ENCODE data around the gene IMMP2L. TPM values are rescaled to one million over a fixed set of nuclear protein-coding genes. Genes with fewer than 3 reads are reported as not detected.
"Not testable (repeated sequence)": the region's sequence is repeated elsewhere in the genome, so short reads cannot be mapped to it uniquely, and the experiment has no call there.

The IMMP2L gene
- total RNA-seq, 2 donors from 2014 or later: 21.7 to 27.5 TPM

- peaks cover 12 to 14% of the 10 kb centered on the region in 2 donors for H3K36me3 Mint-ChIP-seq (ENCODE audit: insufficient read depth in 2 of 2)
- peaks cover 5 to 14% of the 10 kb centered on the region in 2 donors for H3K9me3 Mint-ChIP-seq
- H3K4me3 Mint-ChIP-seq: no peak overlapping the region
- no peak for DNase-seq
- no peak for ATAC-seq (replicated peaks in 1 of 2)
- no peaks in the 10 kb centered on the region for H3K27me3 Mint-ChIP-seq (ENCODE audit: low read depth)
- no peaks in the 10 kb centered on the region for H3K4me1 Mint-ChIP-seq (ENCODE audit: low read depth)
- no peak overlapping the region for H3K27ac Mint-ChIP-seq
These were observed 886.7 kb downstream of the IMMP2L start for GRCh38 chr7:110675383-110676103.

GRCh38 chr7:110673148-110673547 lies 889.1 kb downstream of the IMMP2L start:
- Mint-ChIP-seq H3K4me3 (no peak overlapping the region), H3K36me3 (ENCODE audit: insufficient read depth in 2 of 2) (peaks cover 12 to 14% of the 10 kb centered on the region in 2 donors), H3K9me3 (peaks cover 5 to 14% of the 10 kb centered on the region in 2 donors), H3K27ac (no peak overlapping the region), H3K27me3 (ENCODE audit: low read depth) (no peaks in the 10 kb centered on the region), H3K4me1 (ENCODE audit: low read depth) (no peaks in the 10 kb centered on the region)
- DNase-seq: no peak
- no peak for ATAC-seq (replicated peaks in 1 of 2)

- H3K4me1 Mint-ChIP-seq (ENCODE audit: low read depth): no peaks in the 10 kb centered on the region
- H3K27ac Mint-ChIP-seq: no peak overlapping the region
- no peak overlapping the region for H3K4me3 Mint-ChIP-seq
- no peaks in the 10 kb centered on the region for H3K27me3 Mint-ChIP-seq (ENCODE audit: low read depth)
- ATAC-seq (replicated peaks in 1 of 2): no peak
- peaks cover 3 to 11% of the 10 kb centered on the region in 2 donors for H3K9me3 Mint-ChIP-seq
- H3K36me3 Mint-ChIP-seq (ENCODE audit: insufficient read depth in 2 of 2): peaks cover 11 to 16% of the 10 kb centered on the region in 2 donors
- no peak for DNase-seq
These were observed 892.9 kb downstream of the IMMP2L start for GRCh38 chr7:110669410-110669809.

- Mint-ChIP-seq H3K27ac (no peak overlapping the region), H3K36me3 (ENCODE audit: insufficient read depth in 2 of 2) (peaks cover 8 to 9% of the 10 kb centered on the region in 2 donors)
These were observed 897.5 kb downstream of the IMMP2L start for GRCh38 chr7:110664803-110665202.

GRCh38 chr7:110660637-110661036 lies 901.7 kb downstream of the IMMP2L start:
- Mint-ChIP-seq H3K9me3 (peaks cover 23 to 26% of the 10 kb centered on the region in 2 donors), H3K36me3 (ENCODE audit: insufficient read depth in 2 of 2) (peaks cover 7 to 11% of the 10 kb centered on the region in 2 donors)
- not testable (repeated sequence) for H3K27me3 Mint-ChIP-seq (ENCODE audit: low read depth); ATAC-seq (replicated peaks in 1 of 2); H3K27ac Mint-ChIP-seq; H3K4me3 Mint-ChIP-seq; DNase-seq; H3K4me1 Mint-ChIP-seq (ENCODE audit: low read depth)

More at GRCh38 chr7:110664803-110665202, 897.5 kb downstream of the IMMP2L start:
- no peaks in the 10 kb centered on the region for H3K4me1 Mint-ChIP-seq (ENCODE audit: low read depth)
- DNase-seq: no peak
- H3K27me3 Mint-ChIP-seq (ENCODE audit: low read depth): no peaks in the 10 kb centered on the region
- H3K4me3 Mint-ChIP-seq: no peak overlapping the region
- ATAC-seq (replicated peaks in 1 of 2): no peak
- peaks cover 6 to 9% of the 10 kb centered on the region in 2 donors for H3K9me3 Mint-ChIP-seq

GRCh38 chr7:110650328-110650727 lies 912.0 kb downstream of the IMMP2L start:
- DNase-seq: no peak
- Mint-ChIP-seq H3K4me1 (ENCODE audit: low read depth) (no peaks in the 10 kb centered on the region), H3K4me3 (no peak overlapping the region), H3K27ac (no peak overlapping the region), H3K27me3 (ENCODE audit: low read depth) (no peaks in the 10 kb centered on the region), H3K36me3 (ENCODE audit: insufficient read depth in 2 of 2) (no peaks in the 10 kb centered on the region), H3K9me3 (peaks cover 0 to 5% of the 10 kb centered on the region in 2 donors)
- no peak for ATAC-seq (replicated peaks in 1 of 2)

- ATAC-seq (replicated peaks in 1 of 2): no peak
- no peaks in the 10 kb centered on the region for H3K36me3 Mint-ChIP-seq (ENCODE audit: insufficient read depth in 2 of 2)
- no peaks in the 10 kb centered on the region for H3K9me3 Mint-ChIP-seq
- no peaks in the 10 kb centered on the region for H3K4me1 Mint-ChIP-seq (ENCODE audit: low read depth)
- H3K27ac Mint-ChIP-seq: no peak overlapping the region
- DNase-seq: no peak
- no peak overlapping the region for H3K4me3 Mint-ChIP-seq
- no peaks in the 10 kb centered on the region for H3K27me3 Mint-ChIP-seq (ENCODE audit: low read depth)
These were observed 915.0 kb downstream of the IMMP2L start for GRCh38 chr7:110647266-110647665.

- DNase-seq (no peak), ATAC-seq (replicated peaks in 1 of 2) (no peak)
- Mint-ChIP-seq H3K27ac (no peak overlapping the region), H3K4me3 (no peak overlapping the region), H3K27me3 (ENCODE audit: low read depth) (no peaks in the 10 kb centered on the region), H3K9me3 (no peaks in the 10 kb centered on the region), H3K4me1 (ENCODE audit: low read depth) (no peaks in the 10 kb centered on the region), H3K36me3 (ENCODE audit: insufficient read depth in 2 of 2) (no peaks in the 10 kb centered on the region)
These were observed 915.5 kb downstream of the IMMP2L start for GRCh38 chr7:110646804-110647203.

GRCh38 chr7:110645616-110646015 lies 916.7 kb downstream of the IMMP2L start:
- no peak overlapping the region for H3K4me3 Mint-ChIP-seq
- H3K36me3 Mint-ChIP-seq (ENCODE audit: insufficient read depth in 2 of 2): no peaks in the 10 kb centered on the region
- H3K27me3 Mint-ChIP-seq (ENCODE audit: low read depth): no peaks in the 10 kb centered on the region
- no peaks in the 10 kb centered on the region for H3K4me1 Mint-ChIP-seq (ENCODE audit: low read depth)
- H3K27ac Mint-ChIP-seq: no peak overlapping the region
- DNase-seq: no peak
- ATAC-seq (replicated peaks in 1 of 2): no peak
- H3K9me3 Mint-ChIP-seq: no peaks in the 10 kb centered on the region

GRCh38 chr7:110645060-110645459 lies 917.2 kb downstream of the IMMP2L start:
- no peak overlapping the region for H3K27ac Mint-ChIP-seq
- no peaks in the 10 kb centered on the region for H3K27me3 Mint-ChIP-seq (ENCODE audit: low read depth)
- H3K9me3 Mint-ChIP-seq: no peaks in the 10 kb centered on the region
- no peak for ATAC-seq (replicated peaks in 1 of 2)
- H3K36me3 Mint-ChIP-seq (ENCODE audit: insufficient read depth in 2 of 2): no peaks in the 10 kb centered on the region
- DNase-seq: no peak
- no peaks in the 10 kb centered on the region for H3K4me1 Mint-ChIP-seq (ENCODE audit: low read depth)
- no peak overlapping the region for H3K4me3 Mint-ChIP-seq

GRCh38 chr7:110637252-110637651 lies 925.0 kb downstream of the IMMP2L start:
- Mint-ChIP-seq H3K36me3 (ENCODE audit: insufficient read depth in 2 of 2) (peaks cover 0 to 2% of the 10 kb centered on the region in 2 donors), H3K27me3 (ENCODE audit: low read depth) (no peaks in the 10 kb centered on the region), H3K9me3 (peaks cover 0 to 2% of the 10 kb centered on the region in 2 donors), H3K4me1 (ENCODE audit: low read depth) (no peaks in the 10 kb centered on the region), H3K4me3 (no peak overlapping the region), H3K27ac (no peak overlapping the region)
- DNase-seq (no peak), ATAC-seq (replicated peaks in 1 of 2) (no peak)

- DNase-seq (no peak), ATAC-seq (replicated peaks in 1 of 2) (no peak)
- Mint-ChIP-seq H3K4me3 (no peak overlapping the region), H3K36me3 (ENCODE audit: insufficient read depth in 2 of 2) (peaks cover 0 to 2% of the 10 kb centered on the region in 2 donors), H3K4me1 (ENCODE audit: low read depth) (no peaks in the 10 kb centered on the region), H3K27ac (no peak overlapping the region), H3K27me3 (ENCODE audit: low read depth) (no peaks in the 10 kb centered on the region), H3K9me3 (peaks cover 0 to 2% of the 10 kb centered on the region in 2 donors)
These were observed 929.0 kb downstream of the IMMP2L start for GRCh38 chr7:110633313-110633712.

- Mint-ChIP-seq H3K27ac (no peak overlapping the region), H3K27me3 (ENCODE audit: low read depth) (no peaks in the 10 kb centered on the region), H3K9me3 (peaks cover 0 to 1% of the 10 kb centered on the region in 2 donors), H3K4me1 (ENCODE audit: low read depth) (no peaks in the 10 kb centered on the region), H3K36me3 (ENCODE audit: insufficient read depth in 2 of 2) (no peaks in the 10 kb centered on the region), H3K4me3 (no peak overlapping the region)
- DNase-seq (no peak), ATAC-seq (replicated peaks in 1 of 2) (no peak)
These were observed 935.9 kb downstream of the IMMP2L start for GRCh38 chr7:110626414-110626813.

- H3K27me3 Mint-ChIP-seq (ENCODE audit: low read depth): no peaks in the 10 kb centered on the region
- no peaks in the 10 kb centered on the region for H3K4me1 Mint-ChIP-seq (ENCODE audit: low read depth)
- peaks cover 0 to 5% of the 10 kb centered on the region in 2 donors for H3K9me3 Mint-ChIP-seq
- ATAC-seq (replicated peaks in 1 of 2) (no peak), DNase-seq (no peak)
- no peak overlapping the region for H3K4me3 Mint-ChIP-seq
- H3K36me3 Mint-ChIP-seq (ENCODE audit: insufficient read depth in 2 of 2): no peaks in the 10 kb centered on the region
- no peak overlapping the region for H3K27ac Mint-ChIP-seq
These were observed 937.0 kb downstream of the IMMP2L start for GRCh38 chr7:110625294-110625693.

Data from activated T-cell treated with anti-CD3 and anti-CD28 coated beads, Interleukin-2, amount 50 U/mL, for 72 hours (primary cell).